Stomach (tissue), 19 donors: ENCODE data around the gene ZNF512. TPM values are rescaled to one million over a fixed set of nuclear protein-coding genes. Genes with fewer than 3 reads are reported as not detected.
"Not testable (repeated sequence)": the region's sequence is repeated elsewhere in the genome, so short reads cannot be mapped to it uniquely, and the experiment has no call there.

Experiments
- DNase-seq, 2 donors: peaks; one replicate each; pipeline versions ENCODE4 v3.0.0 to v3.0.0-alpha.2; 2013 to 2019
- H3K27ac ChIP-seq, 5 donors: fragments of 200-600 bp in 4 of 5; sonication (generic) in 4 of 5; one replicate each; pipeline ENCODE4 v1.5.1; 2013 to 2019; ENCODE audit warnings: mild to moderate bottlenecking in 1 of 5, moderate library complexity in 1 of 5
- H3K27me3 ChIP-seq, 3 donors: fragments of 200-600 bp; sonication (generic); one replicate each; pipeline ENCODE4 v1.5.1; 2017 to 2019; ENCODE audit warnings: mixed run types in 1 of 3
- H3K36me3 ChIP-seq, 4 donors: fragments of 200-600 bp; sonication (generic); 1 replicate in 3 of 4; 2 replicates in 1 of 4; pipeline ENCODE4 v1.5.1; 2016 to 2019
- H3K4me1 ChIP-seq, 4 donors: fragments of 200-600 bp; sonication (generic); one replicate each; pipeline ENCODE4 v1.5.1; 2016 to 2019
- H3K4me3 ChIP-seq, 4 donors: fragments of 200-600 bp; sonication (generic) in 3 of 4; one replicate each; pipeline ENCODE4 v1.5.1; 2016 to 2019; ENCODE audit warnings: mild to moderate bottlenecking in 1 of 4
- H3K9me3 ChIP-seq, 4 donors: fragments of 200-600 bp; sonication (generic); one replicate each; pipeline ENCODE4 v1.5.1; 2016 to 2019
- EP300 ChIP-seq: sonication (generic); formaldehyde crosslinking; IDR thresholded peaks from one replicate; pipeline ENCODE4 v1.6.1; 2017; ENCODE audit warnings: antibody characterized with exemption
- POLR2A ChIP-seq, 4 donors: fragments of 450-650 bp; IDR thresholded peaks; one replicate each; pipeline ENCODE4 v1.6.1; 2016; ENCODE audit warnings: antibody characterized with exemption in 4 of 4, control low read depth in 2 of 4, mild to moderate bottlenecking in 1 of 4, moderate library complexity in 1 of 4
- POLR2AphosphoS5 ChIP-seq, 3 donors: sonication (generic); formaldehyde crosslinking; IDR thresholded peaks; one replicate each; pipeline ENCODE4 v1.6.1; 2016; ENCODE audit warnings: antibody characterized with exemption in 3 of 3
- WGBS, 5 donors: extraction: QIAGEN DNeasy Blood & Tissue Kit in 3 of 5; methylation state at CpG; one replicate each; pipeline versions ENCODE4 v1.1.5 to v1.1.7; 2013 to 2018; 5-methylcytosine and 5-hydroxymethylcytosine counted together
- intact Hi-C: fragments of 100-400 bp; cut with DNase I; formaldehyde crosslinking; loops from one replicate; pipeline ENCODE4 v1.15.1; 2023; ENCODE audit warnings: low total_unique reads
- long read RNA-seq, 10 donors: transcript quantifications; one replicate each; lab custom pipeline, GENCODE V29; 2026
- polyA plus RNA-seq, 3 donors: library from polyadenylated mRNA; stranded (reverse); fragments of 200-250 nt; gene quantifications; one replicate each; pipeline ENCODE4 v1.2.3, GENCODE V29; 2013
- total RNA-seq, 5 donors: library from RNA; depleted of rRNA; stranded (reverse); fragments of >200 nt; gene quantifications; one replicate each; pipeline versions ENCODE4 v1.1.0 to v1.2.3, GENCODE V29; 2014 to 2016
- TF ChIP-seq, protein P1 (sequence below), 7 experiments: fragments of 450-650 bp in 4 of 7; fragments of 200-600 bp in 3 of 7; sonication (generic) in 3 of 7; IDR thresholded peaks; one replicate each; pipeline ENCODE4 v1.5.1; 2016 to 2019; ENCODE audit warnings: antibody characterized with exemption in 7 of 7, control low read depth in 2 of 7, mild to moderate bottlenecking in 1 of 7
- donor health status: healthy with polysubstance abuse.
- donor health status: Bipolar disorder and iron deficiency.
- donor health status: healthy.

The ZNF512 gene, protein sequence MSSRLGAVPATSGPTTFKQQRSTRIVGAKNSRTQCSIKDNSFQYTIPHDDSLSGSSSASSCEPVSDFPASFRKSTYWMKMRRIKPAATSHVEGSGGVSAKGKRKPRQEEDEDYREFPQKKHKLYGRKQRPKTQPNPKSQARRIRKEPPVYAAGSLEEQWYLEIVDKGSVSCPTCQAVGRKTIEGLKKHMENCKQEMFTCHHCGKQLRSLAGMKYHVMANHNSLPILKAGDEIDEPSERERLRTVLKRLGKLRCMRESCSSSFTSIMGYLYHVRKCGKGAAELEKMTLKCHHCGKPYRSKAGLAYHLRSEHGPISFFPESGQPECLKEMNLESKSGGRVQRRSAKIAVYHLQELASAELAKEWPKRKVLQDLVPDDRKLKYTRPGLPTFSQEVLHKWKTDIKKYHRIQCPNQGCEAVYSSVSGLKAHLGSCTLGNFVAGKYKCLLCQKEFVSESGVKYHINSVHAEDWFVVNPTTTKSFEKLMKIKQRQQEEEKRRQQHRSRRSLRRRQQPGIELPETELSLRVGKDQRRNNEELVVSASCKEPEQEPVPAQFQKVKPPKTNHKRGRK
- total RNA-seq, result 10 to 100 TPM in 3 of 5 donors, 1 to 10 TPM in 2; 6.4 to 35.8 (median 14.2) TPM
- polyA plus RNA-seq, result 10 to 100 TPM in 1 of 3 donors, 1 to 10 TPM in 2; 6.8 to 12.2 (median 9.3) TPM
- long read RNA-seq, donor 1, partial matches to known transcripts, result 0 of 2 reads
- long read RNA-seq, donor 1, other reads (novel, unspliced or antisense), result 0 of 2 reads
- long read RNA-seq, donor 2, partial matches to known transcripts, result 15 of 19 reads
- long read RNA-seq, donor 2, other reads (novel, unspliced or antisense), result 0 of 19 reads
- long read RNA-seq, donor 3, partial matches to known transcripts, result 0 of 3 reads
- long read RNA-seq, donor 3, other reads (novel, unspliced or antisense), result 0 of 3 reads
- long read RNA-seq, donor 4, partial matches to known transcripts, result 0 of 1 reads
- long read RNA-seq, donor 4, other reads (novel, unspliced or antisense), result 0 of 1 reads
- long read RNA-seq, donor 5, partial matches to known transcripts, result 21 of 23 reads
- long read RNA-seq, donor 5, other reads (novel, unspliced or antisense), result 0 of 23 reads
- long read RNA-seq, donor 6, result 0 reads
- long read RNA-seq, donor 7, partial matches to known transcripts, result 0 of 1 reads
- long read RNA-seq, donor 7, other reads (novel, unspliced or antisense), result 0 of 1 reads
- long read RNA-seq, donor 8, partial matches to known transcripts, result 0 of 4 reads
- long read RNA-seq, donor 8, other reads (novel, unspliced or antisense), result 0 of 4 reads
- long read RNA-seq, donor 9, partial matches to known transcripts, result 0 of 2 reads
- long read RNA-seq, donor 9, other reads (novel, unspliced or antisense), result 0 of 2 reads
- long read RNA-seq, donor 10, partial matches to known transcripts, result 0 of 2 reads
- long read RNA-seq, donor 10, other reads (novel, unspliced or antisense), result 0 of 2 reads

DNA sequence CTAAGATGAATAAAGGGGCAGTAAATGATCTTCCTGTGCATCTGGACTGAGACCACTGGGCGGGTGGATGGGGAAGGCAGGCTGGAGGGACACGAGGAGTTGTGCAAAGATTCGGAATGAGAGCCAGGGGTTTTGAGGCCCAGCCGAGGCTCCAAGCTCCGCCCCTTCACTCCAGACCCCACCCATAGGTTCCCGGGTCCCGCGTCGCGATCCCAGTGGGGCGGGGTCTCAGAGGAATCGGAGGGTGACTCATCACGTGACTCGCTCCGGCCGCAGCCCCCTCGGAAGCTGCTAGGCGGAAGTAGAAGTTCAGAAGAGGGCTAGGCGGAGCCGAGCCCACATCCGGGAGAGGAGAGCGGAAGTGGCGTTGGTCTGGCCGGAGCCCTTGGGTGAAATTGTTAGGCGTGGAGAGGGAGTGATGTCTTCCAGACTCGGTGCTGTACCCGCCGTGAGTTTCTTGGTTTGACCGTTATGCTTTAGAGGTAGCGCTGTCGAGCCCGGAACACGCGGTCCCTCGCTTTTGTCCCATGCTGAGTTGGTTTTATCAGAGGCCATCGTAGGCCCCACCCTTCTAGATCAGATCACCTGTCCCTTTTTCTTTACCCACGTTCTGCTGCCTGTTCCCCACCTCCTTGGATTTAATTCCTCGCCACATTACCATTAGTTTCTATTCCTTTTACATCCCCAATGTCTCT is at the start of gene ZNF512:
Gene ZNF512, plus strand, starts transcription at position 348 of the 695 bp plus-strand sequence. Its CDS starts 71 bp downstream, at position 419.
- H3K27ac ChIP-seq, result peak within 1 kb of the TSS; percentile 28 to 82 (median 77)
- no peaks in the 10 kb centered on the region for H3K27me3 ChIP-seq
- peaks cover 0 to 11% (median 0%) of the 10 kb centered on the region in 4 donors for H3K36me3 ChIP-seq
- TF ChIP-seq EP300, result no peak
- TF ChIP-seq, protein P1, sequence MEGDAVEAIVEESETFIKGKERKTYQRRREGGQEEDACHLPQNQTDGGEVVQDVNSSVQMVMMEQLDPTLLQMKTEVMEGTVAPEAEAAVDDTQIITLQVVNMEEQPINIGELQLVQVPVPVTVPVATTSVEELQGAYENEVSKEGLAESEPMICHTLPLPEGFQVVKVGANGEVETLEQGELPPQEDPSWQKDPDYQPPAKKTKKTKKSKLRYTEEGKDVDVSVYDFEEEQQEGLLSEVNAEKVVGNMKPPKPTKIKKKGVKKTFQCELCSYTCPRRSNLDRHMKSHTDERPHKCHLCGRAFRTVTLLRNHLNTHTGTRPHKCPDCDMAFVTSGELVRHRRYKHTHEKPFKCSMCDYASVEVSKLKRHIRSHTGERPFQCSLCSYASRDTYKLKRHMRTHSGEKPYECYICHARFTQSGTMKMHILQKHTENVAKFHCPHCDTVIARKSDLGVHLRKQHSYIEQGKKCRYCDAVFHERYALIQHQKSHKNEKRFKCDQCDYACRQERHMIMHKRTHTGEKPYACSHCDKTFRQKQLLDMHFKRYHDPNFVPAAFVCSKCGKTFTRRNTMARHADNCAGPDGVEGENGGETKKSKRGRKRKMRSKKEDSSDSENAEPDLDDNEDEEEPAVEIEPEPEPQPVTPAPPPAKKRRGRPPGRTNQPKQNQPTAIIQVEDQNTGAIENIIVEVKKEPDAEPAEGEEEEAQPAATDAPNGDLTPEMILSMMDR (IDR thresholded peaks at IDR 0.05), result no peak
- TF ChIP-seq POLR2AphosphoS5 (IDR thresholded peaks at IDR 0.05), result peak; percentile 69 to 91 (median 74)
- TF ChIP-seq POLR2A (IDR thresholded peaks at IDR 0.05), result peak in 1 of 4 donors; percentile 39
- peak within 1 kb of the TSS; percentile 55 to 78 (median 70) for H3K4me3 ChIP-seq
- peak; percentile 84 to 97 for DNase-seq
- WGBS, 5 donors, result 0 to 1% (median 0%) methylated on average over 35 to 38 of the region's 38 CpGs
- peaks cover 0 to 32% (median 17%) of the 10 kb centered on the region in 4 donors for H3K9me3 ChIP-seq
- peaks cover 22 to 53% (median 31%) of the 10 kb centered on the region in 4 donors for H3K4me1 ChIP-seq
- intact Hi-C loops, result no loop called here

DNA sequence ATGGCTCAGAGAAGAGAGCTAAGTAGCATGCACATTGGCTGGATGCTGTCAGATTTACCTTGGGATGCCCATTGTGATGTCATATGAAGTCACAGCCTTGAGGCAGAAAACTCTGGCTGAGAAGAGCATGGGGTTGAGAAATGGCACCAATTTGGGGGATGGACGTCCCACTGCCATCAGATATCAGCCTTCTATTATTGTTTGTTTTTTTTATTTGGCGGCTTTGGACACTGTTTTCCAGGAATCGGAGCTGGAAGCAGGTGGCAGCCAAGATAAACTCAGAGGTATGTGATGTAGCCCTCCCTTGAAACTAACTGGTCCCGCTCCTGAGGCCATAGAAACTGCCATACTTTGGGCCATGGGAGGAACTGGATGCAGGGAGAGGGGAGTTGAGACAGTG is 45.6 kb upstream of the ZNF512 start:
- Histone ChIP-seq H3K27me3 (no peaks in the 10 kb centered on the region), H3K27ac (no peak overlapping the region), H3K4me1 (no peaks in the 10 kb centered on the region), H3K36me3 (no peaks in the 10 kb centered on the region), H3K4me3 (no peak overlapping the region), H3K9me3 (no peaks in the 10 kb centered on the region)
- no peak for DNase-seq
- WGBS, 5 donors, result 52 to 68% (median 57%) methylated on average over 4 of the region's 4 CpGs
- intact Hi-C loops, result no loop called here
- no peak for TF ChIP-seq POLR2AphosphoS5 (IDR thresholded peaks at IDR 0.05)
- TF ChIP-seq EP300, result no peak
- TF ChIP-seq POLR2A (IDR thresholded peaks at IDR 0.05), result no peak
- TF ChIP-seq, protein P1 (IDR thresholded peaks at IDR 0.05), result no peak

DNA sequence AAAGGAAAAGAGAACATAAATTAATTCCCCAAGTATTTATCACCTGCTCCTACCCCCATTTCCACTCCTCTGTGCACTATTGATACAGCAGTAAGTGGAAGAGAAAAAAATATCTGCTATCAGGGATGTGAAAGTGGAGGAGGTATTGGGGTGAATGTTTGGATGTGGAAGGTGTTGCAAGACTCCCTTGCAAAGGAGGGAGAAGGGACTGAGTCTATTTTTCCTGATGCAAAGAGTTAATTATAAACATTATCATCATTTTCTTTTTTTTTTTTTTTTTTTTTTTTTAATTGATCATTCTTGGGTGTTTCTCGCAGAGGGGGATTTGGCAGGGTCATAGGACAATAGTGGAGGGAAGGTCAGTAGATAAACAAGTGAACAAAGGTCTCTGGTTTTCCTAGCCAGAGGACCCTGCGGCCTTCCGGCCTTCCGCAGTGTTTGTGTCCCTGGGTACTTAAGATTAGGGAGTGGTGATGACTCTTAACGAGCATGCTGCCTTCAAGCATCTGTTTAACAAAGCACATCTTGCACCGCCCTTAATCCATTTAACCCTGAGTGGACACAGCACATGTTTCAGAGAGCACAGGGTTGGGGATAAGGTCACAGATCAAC is 43.9 kb upstream of the ZNF512 start:
- H3K4me3 ChIP-seq, H3K36me3 ChIP-seq, H3K4me1 ChIP-seq, H3K27me3 ChIP-seq, H3K9me3 ChIP-seq, intact Hi-C loops, DNase-seq, H3K27ac ChIP-seq: not testable (repeated sequence)
- 0 to 50% (median 41%) methylated on average over 1 to 5 of the region's 6 CpGs for WGBS, 5 donors

DNA sequence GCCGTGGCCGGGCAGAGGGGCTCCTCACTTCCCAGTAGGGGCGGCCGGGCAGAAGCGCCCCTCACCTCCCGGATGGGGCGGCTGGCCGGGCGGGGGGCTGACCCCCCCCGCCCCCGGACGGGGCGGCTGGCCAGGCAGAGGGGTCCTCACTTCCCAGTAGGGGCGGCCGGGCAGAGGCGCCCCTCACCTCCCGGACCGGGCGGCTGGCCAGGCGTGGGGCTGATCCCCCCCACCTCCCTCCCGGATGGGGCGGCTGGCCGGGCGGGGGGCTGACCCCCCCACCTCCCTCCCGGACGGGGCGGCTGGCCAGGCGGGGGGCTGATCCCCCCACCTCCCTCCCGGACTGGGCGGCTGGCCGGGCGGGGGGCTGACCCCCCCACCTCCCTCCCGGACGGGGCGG is 43.2 kb upstream of the ZNF512 start:
- DNase-seq, H3K9me3 ChIP-seq, H3K27ac ChIP-seq, H3K4me3 ChIP-seq, H3K4me1 ChIP-seq, H3K36me3 ChIP-seq, H3K27me3 ChIP-seq, intact Hi-C loops: not testable (repeated sequence)
- WGBS, 5 donors, result 94 to 97% (median 95%) methylated on average over 6 to 26 of the region's 35 CpGs; no CpG with 5 or more reads in 1 of the 5 donors
